Astrocyte (in vitro differentiated cells and primary cell): Measurements from ENCODE around the gene FMN2.

ENCODE experiments used
- CTCF ChIP-seq: IDR thresholded peaks from 2 replicates; pipeline ENCODE4 v1.5.1; 2011; ENCODE audit warnings: low read depth, mild to moderate bottlenecking, inconsistent platforms, low read length, moderate library complexity; ENCODE audit not compliant: insufficient read depth
- EZH2 ChIP-seq: IDR thresholded peaks from 2 replicates; pipeline ENCODE4 v1.6.1; 2012; ENCODE audit warnings: mild to moderate bottlenecking, low read length, inconsistent platforms; ENCODE audit not compliant: insufficient read depth

- TF ChIP-seq CTCF (peak; percentile 81), EZH2 (no peak)
These were observed 97.8 kb downstream of the FMN2 start for GRCh38 chr1:240189386-240189989.
